Measurements from ENCODE around the gene LHFPL3.

LHFPL3 gene

DNA sequence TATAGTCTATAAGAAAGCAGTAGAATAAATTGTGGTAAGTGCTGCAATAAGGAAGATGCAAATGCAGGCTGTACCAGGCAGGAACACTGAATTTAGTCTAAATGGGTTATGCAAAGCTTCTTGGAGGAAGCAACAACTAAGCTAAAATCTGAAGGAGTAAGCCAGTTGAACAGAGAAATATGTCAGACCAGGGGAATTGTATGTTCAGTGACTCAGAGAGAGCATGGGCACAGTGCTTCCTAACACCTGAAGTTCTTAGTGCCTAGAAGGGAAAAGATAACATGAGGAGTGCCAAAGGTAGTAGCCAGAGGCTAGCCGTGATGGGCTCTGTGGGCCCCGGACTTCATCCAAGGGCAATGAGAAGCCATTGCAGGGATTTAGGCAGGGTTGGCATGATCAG is 481.5 kb downstream of the LHFPL3 start:
- no peak for FAIRE-seq

DNA sequence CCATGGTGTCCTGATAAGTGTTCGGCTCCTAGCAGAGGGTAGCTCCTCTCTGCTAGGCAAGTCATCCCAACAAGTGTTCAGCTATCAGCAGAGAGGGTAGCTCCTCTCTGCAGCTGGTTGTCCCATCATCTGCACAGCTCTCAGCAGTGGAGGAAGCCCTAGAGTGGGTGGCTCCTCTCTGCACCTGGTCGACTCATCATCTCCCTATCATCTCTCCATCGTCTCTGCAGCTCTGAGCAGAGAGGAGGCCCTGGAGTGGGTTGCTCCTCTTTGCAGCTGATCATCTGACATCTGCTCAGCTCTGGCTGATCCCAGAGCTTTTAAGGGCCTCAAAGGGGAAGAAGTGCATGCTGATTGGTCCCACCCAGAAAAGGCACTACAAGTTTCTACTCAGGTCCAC is 485.7 kb downstream of the LHFPL3 start:
- FAIRE-seq: no peak

- no peak for FAIRE-seq
Measured at GRCh38 chr7:104814671-104815400, 486.4 kb downstream of the LHFPL3 start.

GRCh38 chr7:104816537-104816936 is 488.1 kb downstream of the LHFPL3 start:
- FAIRE-seq: no peak

DNA sequence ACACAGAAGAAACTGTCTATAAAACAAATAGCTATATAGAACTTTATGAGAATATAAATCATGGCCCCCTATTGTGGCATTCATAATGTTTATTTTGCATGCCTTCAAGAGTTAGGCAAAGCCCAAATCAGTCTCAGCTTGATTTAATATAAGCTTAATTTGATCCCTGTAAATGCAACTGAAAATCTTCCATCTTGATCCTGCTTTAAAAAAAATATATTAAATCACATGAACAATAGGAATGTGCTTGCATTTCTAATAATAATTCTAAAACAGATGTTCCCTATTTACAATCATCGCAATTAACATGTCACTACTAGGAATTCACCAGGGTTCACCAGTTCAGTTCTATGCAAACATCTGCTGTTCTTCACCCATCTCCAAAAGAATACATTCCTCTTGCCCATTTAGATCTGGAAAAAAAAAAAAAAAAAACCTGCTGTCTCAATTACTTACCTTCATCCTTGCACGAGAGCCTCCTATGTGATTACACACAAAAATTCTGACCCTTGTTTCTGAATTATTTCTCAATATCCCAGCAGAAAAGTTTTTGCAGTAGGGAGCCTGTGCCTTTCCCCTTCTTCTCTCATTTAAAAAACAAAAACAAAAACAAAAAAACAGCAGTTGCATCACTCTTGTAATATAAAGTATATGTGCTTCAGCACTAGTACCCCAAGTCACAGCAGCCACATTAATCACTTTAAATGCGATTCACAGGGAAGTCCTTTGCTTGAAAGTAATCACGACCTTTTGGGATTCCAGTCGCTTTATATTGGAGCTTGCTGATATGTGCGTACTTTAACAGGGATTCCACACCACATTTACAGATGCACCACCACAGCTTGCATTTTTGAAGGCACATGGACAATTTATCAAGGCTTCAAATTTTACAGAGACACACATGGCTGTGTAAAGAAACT is 490.8 kb downstream of the LHFPL3 start:
- no peak for FAIRE-seq

DNA sequence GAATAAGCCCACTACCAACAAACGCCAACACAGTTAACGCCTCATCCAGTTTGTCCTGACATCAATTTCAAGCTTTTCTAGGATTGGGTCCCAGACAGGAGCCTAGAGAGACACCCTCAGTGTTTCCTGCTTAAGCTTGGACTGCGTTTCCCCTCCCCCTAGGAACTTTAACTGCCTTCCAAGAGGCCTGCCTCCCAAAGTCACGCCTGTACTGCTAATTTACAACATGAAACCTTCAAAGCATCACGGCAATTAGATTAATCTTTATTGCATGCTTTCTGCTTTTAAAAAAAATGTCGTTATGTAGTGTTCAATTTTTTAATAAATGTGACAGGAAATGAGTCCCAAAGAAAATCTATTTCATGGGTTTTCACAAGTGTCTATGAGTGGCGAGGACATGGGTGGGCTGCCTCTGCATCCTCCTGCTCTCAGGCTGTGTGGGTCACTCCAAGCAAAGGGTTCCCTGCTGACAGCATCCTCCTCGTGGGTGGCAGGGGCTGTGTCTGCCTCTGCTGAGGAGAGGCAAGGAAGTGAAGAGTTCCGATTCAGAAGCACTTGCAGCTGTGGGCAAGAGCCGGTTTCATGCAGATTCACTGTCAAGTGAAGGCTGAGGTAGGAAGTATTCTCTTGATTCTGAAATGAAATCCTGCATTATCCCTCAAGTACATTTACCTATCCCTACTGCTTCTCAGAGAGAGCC is 492.6 kb downstream of the LHFPL3 start:
- FAIRE-seq: no peak

- FAIRE-seq: no peak
Measured at GRCh38 chr7:104823177-104823576, 494.8 kb downstream of the LHFPL3 start.

DNA sequence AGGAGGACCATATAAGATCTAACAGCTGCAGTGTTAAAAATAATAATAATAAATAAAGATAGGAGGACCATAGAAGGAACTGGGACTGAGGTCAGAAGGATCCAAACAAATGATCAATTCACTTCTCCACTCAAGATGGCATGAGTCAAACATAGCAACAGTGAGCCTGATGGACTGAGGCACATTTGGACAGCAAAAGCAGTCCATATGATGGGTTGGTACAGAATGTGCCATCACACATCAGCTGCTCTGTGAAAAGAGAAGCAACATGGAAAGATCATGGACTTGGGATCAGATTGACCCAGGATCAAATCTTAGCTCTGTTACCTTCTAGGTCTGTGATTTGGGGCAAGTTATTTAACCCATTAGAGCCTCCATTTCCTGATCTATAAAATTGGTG is 496.7 kb downstream of the LHFPL3 start:
- FAIRE-seq: no peak

DNA sequence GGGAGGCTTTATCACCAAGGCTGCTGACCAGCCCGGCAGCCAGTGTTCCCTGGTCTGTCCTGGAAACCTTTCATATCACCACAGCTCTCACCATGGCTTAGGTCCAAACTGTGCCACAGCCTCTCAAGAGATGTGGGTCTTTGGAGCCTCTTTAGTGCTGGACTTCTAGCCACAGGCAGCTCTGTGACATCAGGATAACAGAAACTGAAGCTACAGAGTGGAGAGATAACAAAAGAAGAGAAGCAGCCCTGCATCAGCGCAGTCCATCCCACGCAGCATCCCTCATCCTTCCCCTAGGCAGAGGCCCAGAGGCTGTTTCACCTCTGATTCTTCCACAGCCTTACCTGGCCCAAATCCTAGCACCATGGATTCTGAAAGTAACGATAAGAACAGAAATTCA is 497.7 kb downstream of the LHFPL3 start:
- FAIRE-seq: no peak

DNA sequence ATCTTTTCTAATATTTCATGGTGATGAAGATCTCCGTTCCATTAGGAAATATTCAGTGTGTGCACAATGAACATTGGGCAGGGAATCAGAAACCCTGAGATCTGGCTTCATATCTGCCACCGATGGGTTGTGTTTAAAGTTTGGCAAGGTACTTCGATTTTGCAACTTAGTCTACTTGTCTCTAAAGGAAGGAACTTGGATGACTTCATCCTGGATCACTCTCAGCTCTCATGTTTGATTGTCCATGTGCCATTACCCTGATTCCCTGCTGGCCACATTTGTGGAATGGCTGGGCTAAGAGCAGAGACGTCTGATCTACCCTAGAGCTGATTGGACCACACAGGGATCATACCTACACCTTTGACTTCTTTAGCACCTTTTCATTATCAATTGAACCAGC is 508.6 kb downstream of the LHFPL3 start:
- no peak for FAIRE-seq

- FAIRE-seq: no peak
Measured at GRCh38 chr7:104838537-104839299, 510.3 kb downstream of the LHFPL3 start.

GRCh38 chr7:104839842-104840241 is 511.4 kb downstream of the LHFPL3 start:
- FAIRE-seq: no peak

DNA sequence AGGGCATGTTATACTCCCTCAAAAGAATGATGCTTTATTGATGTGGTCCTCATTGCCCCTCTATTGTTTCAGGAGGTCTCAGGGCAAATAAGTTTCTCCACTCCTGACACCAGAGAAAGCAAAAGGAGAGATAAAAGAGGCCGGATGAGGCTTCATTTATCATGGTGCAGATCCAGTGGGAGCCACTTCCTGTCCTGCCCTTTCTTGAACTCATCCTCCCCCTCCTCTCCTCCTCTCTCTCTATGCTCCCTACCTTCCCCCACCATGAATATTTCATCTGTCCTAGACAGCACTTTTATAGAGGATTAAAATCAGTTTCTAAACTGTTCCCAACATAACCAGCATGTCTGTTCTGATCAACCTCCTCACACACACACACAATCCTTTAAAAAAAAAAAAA is 513.4 kb downstream of the LHFPL3 start:
- no peak for FAIRE-seq

DNA sequence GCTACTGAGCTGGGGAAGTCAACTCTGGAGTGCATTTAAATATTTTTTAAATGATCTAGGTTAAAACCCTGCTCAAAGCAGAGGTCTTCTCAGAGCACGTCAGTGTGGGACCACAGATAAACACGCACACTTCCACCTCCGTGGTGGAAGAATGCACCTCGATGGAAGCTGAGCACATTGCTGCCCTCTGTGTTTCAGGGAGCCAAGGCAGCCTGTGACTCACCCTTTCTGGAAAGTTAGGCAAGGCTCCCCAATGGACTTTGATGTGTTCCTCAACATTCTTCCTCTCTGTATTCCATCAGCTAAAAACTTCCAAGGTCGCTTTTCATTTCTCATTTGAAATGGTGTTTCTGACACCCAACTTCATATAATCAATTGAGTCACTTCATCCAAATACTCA is 514.8 kb downstream of the LHFPL3 start:
- no peak for FAIRE-seq

DNA sequence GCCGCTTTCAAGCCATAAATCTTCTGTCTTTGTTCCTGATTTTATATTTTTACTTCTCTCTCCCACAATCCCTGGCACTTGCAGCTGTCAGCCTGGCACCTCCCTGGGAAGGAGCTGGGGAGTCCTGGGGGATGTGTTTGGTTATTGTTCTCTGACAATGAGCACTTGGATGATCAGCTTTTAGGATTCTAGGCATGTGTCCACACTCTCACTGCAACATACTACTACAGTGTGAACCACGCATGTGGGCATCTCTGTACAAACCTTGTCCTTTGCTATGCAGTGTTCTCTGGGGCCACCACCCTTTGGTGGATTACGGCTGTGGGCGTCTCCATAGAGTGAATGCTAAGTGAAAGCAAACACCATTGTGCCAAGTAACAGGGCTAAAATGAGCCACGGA is 517.2 kb downstream of the LHFPL3 start:
- FAIRE-seq: no peak

DNA sequence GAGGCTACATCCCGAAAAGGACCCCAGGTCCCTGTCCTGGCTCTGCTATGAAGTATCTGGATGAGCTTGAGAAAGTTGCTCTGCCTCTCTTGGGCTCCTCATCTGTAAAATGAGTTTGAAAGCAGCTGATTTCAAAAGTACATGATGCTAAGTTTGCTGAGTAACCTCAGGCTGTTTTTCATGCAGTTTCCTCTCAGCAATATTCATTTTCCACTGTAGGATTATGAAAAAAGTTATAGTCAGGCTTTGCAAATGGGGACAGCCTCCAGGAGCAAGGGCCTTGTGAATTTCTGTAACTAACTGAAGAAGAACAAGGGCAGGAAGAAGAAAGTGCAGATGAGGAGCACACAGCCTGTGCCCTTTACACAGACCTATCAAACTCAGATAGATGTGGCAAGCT is 518.3 kb downstream of the LHFPL3 start:
- no peak for FAIRE-seq

DNA sequence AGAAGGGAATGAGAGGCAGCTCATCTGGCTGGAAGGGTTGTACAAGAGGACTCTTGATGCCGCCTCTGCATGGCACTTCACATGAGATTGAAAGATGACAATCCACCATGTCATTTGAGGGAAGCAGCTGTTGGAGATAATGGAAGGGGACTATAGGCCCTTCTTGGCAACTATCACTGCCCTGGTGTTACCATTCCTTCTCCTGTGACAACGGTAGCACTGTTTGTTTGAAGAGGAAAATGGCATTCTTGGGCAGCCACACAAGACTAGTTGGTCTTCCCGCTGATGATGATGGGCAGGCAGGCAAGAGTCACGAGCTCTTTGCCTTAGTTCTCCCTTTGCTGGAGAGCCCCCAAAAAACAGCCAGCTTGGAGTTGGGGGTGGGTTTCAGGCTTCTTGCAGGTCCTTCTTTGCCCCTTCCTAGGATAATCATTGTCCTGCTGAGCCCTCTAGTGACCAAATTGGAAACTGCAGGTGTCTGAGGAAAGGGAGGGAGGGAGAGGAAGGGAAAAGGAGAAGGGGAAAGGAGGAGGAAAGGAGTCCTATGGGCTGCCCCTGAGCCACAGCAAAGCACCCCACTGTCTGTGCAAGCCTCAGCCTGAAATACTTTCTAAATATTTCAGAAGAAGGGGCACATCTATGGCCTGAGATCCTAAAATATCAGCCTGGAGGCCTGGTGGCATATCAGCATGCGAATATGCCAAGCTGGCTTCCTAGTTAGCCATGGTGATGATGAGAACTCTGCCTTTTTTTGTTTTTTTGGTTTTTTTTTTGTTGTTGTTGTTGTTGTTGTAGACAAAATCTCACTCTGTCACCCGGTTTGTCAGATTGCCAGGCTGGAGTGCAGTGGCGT is 520.0 kb downstream of the LHFPL3 start:
- no peak for FAIRE-seq

DNA sequence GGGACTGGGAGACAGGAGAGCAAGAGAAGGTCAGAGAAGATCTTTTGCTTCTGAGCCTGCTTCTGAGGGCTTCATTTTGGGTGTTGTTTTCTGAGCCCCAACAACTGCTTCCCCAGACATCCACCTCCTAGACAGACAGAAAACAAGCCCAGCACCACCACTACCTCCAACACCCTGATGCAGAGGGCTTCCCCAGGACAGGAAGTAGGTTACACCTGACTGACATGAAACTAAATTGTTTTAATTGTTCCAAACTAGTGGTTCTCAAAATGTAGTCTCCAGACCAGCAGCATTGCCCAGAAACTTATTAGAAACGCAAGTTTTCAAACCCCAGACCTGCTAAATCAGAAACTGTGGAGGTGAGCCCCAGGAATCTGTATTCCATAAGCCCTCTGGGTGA is 522.0 kb downstream of the LHFPL3 start:
- FAIRE-seq: no peak

GRCh38 chr7:104851268-104851667 is 522.9 kb downstream of the LHFPL3 start:
- FAIRE-seq: no peak

DNA sequence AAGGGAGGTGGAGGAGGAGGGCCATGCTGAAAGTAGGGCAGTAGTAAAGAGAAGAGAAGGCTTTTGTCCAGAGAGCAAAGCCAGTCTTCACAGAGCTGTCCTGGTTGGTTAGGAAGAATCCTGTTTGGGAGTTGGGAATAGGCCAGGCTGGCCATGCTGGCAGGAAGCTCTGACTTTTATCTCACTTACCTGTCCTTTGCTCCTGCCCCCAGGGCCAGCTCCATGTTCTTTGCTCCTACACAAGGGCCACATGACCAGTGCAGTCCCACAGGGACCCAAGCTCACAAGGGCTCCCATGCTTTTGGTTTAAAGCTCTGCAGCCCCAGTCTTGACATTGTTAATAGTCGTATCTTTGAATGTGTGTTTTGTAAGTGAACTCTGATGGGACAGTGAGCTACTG is 524.0 kb downstream of the LHFPL3 start:
- no peak for FAIRE-seq

DNA sequence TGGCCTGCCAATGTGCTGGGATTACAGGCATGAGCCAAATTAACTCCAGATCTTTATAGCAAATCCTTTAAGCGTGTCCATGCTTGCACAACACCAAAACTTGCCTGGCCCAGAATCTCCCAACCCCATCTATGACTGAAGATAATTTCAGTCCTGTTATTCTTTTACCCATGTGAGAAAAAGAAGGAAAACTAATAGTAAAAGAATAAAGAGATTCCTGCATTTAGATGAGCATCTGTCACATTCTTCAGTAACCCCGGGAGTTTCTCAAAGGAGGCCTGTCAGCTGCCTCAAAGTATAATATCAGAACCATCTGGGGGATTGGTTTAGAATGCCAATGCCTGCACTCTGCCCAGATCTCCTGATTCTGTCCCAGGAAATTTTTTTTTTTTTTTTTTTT is 527.5 kb downstream of the LHFPL3 start:
- FAIRE-seq: no peak

Data from G401.6 (cell line).